Stimulated activated CD4-positive, alpha-beta T cell treated with anti-CD3 and anti-CD28 coated beads, Interleukin-1b, Interleukin-23, amount 100 ng/mL, for 24 hours (primary cell): ENCODE data around the gene ZMAT5.

Experiments used
- DNase-seq, 4 experiments: peaks; one replicate each; pipeline ENCODE4 v3.0.0-alpha.2; 2020; ENCODE audit warnings: low read depth in 4 of 4, low spot score in 1 of 4

ZMAT5 gene

DNA sequence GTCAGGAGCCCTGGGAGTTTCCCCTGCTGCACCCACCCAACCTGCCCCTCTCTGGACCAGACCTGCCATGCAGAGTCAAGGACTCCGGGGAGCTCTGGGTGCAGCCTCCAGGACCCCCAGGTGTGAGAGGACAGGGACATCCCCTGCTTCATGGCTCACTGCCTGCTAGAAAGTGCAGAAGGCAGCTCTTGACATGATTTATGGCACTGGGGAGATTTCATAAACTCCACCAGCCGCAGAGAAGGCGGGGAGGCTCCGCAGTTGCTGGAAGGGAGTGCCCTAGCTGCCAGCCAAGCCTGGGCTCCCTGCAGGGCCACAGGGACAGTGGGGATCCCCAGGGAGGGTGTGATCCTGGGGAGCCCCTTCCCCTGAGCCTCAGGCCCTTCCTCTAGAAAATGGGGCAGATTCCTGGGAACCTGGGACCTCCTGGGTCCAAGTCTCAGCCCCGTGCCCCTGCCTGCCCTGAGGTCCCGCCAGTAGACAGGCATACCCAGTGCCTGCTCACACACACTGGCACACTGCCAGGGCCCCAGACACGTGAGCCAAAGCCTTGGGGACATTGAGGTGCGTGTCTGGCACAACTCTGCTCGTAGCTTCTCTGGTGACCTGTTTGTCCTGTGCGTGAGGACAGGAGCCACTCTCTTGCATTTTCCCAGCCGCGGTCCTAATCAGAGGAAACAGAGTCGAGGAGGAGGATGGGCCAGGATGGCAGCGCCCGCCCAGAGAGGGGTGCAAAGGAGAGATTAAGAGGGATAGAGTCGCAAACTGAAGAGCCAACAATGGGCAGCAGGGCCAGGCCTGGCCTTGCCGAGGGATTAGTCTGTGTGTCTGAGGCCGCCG lies 33.2 kb downstream of the ZMAT5 start:
- no peak for DNase-seq

DNA sequence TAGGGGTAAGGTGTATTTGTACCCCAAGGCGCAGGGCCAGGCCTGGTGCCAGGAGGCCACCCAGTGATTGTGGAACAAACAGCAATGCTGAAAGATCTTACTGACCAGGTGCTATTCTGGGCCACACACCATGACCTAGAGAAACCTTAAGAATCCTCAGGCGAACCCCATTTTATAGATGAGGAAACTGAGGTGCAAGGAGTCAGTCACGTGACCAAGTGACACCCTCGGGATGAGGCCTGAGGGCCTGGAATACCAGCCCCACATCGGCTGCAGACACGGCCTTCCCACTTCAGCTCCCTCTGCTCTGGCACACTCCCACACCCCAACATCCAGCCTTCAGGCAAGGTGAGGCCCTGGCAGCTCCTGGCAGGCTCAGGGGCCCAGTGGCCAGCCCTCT lies 33.9 kb downstream of the ZMAT5 start:
- DNase-seq: no peak

DNA sequence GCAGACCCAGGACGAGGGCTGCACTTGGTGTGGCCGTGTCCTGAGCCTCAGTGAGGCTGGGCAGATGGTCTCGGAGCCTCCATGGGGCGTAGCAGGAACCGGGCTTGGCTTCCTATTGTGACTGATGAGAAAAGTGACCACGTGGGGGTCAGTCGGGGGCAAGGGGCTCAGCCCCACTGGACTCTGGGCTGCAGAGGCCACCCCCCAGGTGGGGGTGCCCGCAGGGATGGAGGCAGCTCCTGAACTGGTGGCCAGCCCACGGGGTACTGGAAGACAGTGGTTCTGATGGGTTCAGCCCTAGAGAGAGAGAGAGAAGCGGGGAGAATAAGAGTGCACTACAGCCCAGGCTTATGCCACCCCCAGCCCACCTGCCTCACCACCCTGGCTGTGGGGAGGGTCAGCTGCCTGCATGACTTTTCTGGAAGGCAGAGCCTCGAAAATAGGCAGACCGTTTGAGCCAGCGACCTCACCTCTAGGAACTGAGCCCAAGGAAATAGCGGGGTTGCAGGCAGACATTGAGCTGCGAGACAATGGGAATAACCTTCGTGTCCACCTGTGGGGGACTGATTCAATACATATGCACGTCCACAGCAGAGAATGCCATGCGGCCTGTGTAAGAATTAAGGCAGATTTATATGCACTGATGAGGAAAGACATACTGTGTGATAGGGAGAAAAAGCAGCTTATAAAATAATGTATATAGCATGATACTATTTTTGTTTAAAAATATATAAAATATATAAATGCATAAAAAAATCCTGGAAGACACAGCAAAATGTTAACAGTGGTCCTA lies 35.6 kb downstream of the ZMAT5 start:
- DNase-seq: no peak

- DNase-seq: no peak
Observed at GRCh38 chr22:29729161-29729560, 37.6 kb downstream of the ZMAT5 start.

- no peak for DNase-seq
Observed at GRCh38 chr22:29727131-29727523, 39.7 kb downstream of the ZMAT5 start.

DNA sequence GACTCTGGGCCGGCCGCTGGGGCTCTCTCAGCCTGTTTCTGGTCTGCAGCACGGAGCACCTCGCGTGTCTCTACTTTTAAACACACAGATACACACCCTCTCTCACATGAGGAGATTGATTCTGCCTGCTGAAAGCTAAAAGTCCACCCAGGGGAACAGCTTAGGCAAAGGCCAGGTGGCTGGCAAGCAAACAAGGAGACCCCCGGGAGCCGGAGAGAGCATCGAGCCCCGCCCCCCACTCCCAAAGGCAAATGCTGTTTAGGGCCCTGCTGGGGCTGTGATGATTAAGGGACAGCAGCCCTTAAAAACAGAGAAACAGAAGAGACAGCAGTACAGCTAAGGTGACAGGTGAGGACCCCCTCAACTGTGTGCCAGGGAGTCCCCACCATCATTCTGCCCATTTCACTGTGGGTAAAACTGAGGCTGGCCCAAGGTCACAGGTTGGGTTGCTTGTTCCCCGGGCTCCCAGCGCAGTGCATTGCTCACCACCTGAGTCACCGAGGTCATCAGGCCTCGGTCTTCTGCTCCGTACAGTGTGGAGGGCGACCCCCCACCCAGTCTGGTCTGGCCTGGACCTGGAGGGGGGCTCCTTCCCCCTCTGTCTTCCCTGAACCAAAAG lies 40.2 kb downstream of the ZMAT5 start:
- DNase-seq: no peak

DNA sequence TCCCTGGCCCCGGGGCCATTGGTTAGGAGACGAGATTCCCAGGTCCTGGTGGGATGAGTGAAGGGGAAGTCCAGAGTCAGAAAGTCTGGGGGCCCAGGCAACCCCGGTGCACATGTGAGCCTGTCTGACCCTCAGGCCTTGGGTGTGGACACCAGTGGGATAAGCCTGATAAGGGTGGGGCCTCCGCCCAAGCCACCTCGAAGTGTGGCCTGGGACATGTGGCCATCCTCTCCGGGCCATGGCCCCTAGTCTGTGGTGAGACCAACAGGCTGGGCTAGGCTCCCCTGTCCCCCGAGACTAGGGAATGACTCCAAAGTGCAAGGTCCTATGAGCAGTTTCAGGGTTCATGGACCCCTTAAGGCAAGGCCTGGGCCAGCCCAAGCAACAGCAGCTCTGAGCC lies 40.7 kb downstream of the ZMAT5 start:
- DNase-seq: no peak

- DNase-seq: no peak
Observed at GRCh38 chr22:29724843-29725242, 42.0 kb downstream of the ZMAT5 start.

DNA sequence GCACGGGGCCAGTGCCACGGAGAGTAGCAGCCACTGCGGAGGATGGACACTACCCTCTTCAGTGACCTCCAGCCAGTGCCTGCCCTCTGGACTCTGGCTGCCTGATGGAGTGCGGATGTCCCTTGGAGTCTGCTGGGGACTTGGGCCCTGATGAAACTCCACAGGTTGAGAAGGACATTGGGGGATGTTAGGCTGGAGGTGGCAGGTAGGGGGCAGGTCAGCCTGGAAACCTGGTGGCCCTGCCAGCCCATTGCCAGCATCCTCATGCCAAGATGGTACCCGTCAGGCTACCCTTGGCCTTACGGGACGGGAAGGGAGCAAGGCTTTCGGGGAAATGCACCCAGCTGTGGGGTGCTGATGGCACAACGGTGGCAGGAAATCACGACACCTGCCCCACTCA lies 43.0 kb downstream of the ZMAT5 start:
- no peak for DNase-seq

DNA sequence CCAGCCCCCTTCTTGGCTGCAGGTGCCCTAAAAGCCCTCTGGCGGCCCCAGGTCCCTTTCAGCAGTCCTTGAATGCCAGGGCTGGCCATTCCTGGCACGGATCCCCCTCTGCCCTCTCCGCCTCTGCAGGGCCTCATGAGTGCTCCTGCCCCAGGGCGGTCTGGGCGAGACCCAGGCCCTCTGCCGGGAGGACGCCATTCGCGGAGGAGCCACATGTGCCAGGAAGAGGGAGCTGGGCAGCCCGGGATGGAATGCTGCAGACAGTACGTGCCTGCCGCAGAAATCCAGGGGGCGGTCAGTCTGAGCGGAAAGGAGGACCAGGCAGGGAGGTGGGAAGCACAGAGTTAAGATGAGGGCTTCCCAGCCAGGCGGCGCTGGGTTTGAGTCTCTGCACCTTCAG lies 44.2 kb downstream of the ZMAT5 start:
- no peak for DNase-seq

DNA sequence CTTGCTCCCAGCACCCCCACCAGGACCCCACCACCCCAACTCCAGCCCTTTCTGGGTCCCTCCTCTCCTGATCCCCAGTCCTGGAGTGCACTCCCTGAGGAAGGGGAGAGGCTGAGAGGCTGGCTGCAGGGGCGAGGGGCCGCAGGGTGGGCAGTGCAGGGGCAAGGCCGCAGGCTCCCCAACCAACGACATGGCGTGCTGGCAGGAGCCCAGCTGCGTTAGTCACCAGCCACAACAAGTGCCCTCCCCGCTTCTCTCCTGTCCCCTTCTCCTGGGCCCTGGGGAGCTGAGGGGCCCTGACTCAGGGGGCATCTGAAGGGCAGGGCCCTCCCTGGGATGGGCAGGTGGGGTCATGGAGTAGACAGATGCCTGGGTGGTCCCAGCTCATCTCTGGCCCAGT lies 44.7 kb downstream of the ZMAT5 start:
- no peak for DNase-seq

- DNase-seq: no peak
Observed at GRCh38 chr22:29720811-29721323, 45.9 kb downstream of the ZMAT5 start.

- DNase-seq: no peak
Observed at GRCh38 chr22:29719899-29720645, 46.7 kb downstream of the ZMAT5 start, which contains the start of gene CABP7. Gene CABP7, plus strand, starts transcription at chr22:29720003. Its CDS starts 422 bp downstream, at chr22:29720425.

DNA sequence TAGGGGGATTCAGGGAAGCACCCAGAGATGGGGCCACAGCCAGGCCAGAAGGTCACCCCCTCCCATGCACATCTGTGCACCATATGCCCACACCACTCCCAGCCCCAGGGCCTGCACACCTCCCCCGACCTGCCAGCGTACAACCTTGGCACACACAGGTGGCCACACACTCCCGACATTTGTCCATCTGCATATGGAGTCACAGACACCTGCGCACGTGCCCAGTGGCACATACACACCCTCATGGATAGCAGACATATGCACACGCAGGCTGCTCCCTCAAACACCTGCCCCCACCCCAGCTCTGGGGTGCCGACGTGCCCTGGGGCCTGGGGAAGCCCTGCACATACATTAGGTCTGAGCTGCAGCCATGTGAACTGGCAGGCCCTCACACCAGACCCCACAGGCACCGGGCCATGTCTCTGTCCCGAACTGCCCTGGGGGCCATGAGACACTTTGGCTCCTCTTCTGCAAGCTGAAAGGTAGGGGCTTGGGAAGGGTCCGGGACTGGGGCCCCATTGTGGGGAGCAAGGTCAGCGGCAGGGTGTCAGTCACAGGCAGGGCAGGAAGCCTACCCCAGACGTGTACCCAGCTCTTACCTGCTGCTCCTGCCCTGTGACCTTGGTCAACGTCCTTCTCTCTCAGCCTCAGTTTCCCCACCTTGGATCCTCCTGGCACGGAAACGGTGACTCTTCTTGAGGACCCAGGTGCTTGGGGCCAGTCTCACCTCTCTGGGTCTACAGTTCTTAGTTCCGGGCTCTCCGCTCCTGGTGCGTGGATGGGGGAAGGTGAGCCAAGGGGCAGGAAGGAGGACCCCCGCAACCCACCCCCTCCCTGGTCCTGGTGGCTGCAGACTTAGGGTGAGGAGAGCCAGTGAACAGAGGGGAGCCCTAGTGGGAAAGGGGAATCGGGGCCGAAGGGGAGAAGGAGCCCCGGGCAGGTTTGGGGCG lies 47.6 kb downstream of the ZMAT5 start:
- DNase-seq: no peak

- no peak for DNase-seq
Observed at GRCh38 chr22:29717789-29718188, 49.0 kb downstream of the ZMAT5 start.

GRCh38 chr22:29716814-29717545 lies 49.8 kb downstream of the ZMAT5 start:
- no peak for DNase-seq

DNA sequence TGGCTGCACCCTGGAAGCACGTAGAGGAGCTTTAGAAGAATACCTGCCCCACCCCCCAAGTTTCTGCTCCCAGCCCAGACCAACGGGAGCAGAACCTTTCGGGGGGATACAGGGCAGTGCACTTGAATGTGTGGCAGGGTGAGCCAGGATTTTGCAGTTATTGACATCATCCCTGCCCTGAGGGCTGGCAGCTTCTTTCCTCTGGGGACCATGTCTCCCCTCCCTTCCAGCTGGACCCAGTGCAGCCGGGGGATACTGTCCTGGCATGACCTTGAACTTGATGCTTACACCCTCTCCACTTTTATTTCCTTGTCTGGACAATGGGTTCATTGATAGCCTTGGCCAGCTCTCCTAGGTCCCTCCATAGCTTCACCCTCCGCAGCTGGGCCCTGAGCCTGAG lies 51.1 kb downstream of the ZMAT5 start:
- DNase-seq: no peak

GRCh38 chr22:29715240-29715639 lies 51.6 kb downstream of the ZMAT5 start:
- no peak for DNase-seq

- DNase-seq: no peak
Observed at GRCh38 chr22:29713156-29713727, 53.6 kb downstream of the ZMAT5 start.
